ENCODE measurements around the gene GABRD. TPM values are rescaled to one million over a fixed set of nuclear protein-coding genes. Genes with fewer than 3 reads are reported as not detected.

GABRD gene
- total and polyA plus RNA-seq, 2 donors (not counting 3 experiments of a cell fraction or from before 2014, with no cell fraction given), result not detected

GRCh38 chr1:1987142-1987510 is 32.0 kb upstream of the GABRD start:
- Histone ChIP-seq H3K4me1 (ENCODE audit: control insufficient read depth, extremely low read depth, insufficient read depth, low read length) (no peaks in the 10 kb centered on the region), H3K36me3 (ENCODE audit: control insufficient read depth in 2 of 2, extremely low read depth in 1 of 2, insufficient read depth in 2 of 2, low read length in 2 of 2) (no peaks in the 10 kb centered on the region), H3K79me2 (ENCODE audit: control insufficient read depth, insufficient read depth, low read length) (no peaks in the 10 kb centered on the region), H3K9me1 (replicated peaks; ENCODE audit: control insufficient read depth, extremely low read depth, insufficient read depth, low read length) (no peaks in the 10 kb centered on the region), H3K9ac (replicated peaks; ENCODE audit: extremely low read depth, insufficient read depth, low read length) (no peak overlapping the region), H3K27me3 (ENCODE audit: control insufficient read depth in 2 of 2, insufficient read depth in 2 of 2, low read length in 2 of 2) (no peaks in the 10 kb centered on the region), H3K4me2 (ENCODE audit: insufficient read depth, low read length) (no peak overlapping the region), H3K9me3 (replicated peaks; ENCODE audit: control insufficient read depth, insufficient read depth, low read length) (no peaks in the 10 kb centered on the region), H2AFZ (ENCODE audit: low read depth, low read length) (no peak overlapping the region), H3K4me3 (replicated peaks in 1 of 3; ENCODE audit: insufficient read depth in 1 of 3, low read depth in 1 of 3, low read length in 3 of 3) (no peak overlapping the region), H3K27ac (ENCODE audit: insufficient read depth, low read depth, low read length) (no peak overlapping the region), H4K20me1 (replicated peaks; ENCODE audit: control insufficient read depth, extremely low read depth, insufficient read depth, low read length) (no peaks in the 10 kb centered on the region)
- no peak for FAIRE-seq
- ChIA-PET POLR2A (no interaction called here), CTCF (no interaction called here)
- dilution Hi-C loops (cut with MboI; ENCODE audit: extremely low pct_ligation_motif_present, low sequenced_read_pairs), result no loop called here
- no peak for TF ChIP-seq MAX (IDR thresholded peaks at IDR 0.05; ENCODE audit: insufficient read depth, insufficient read length)
- intact Hi-C loops (cut with micrococcal nuclease), result no loop called here
- no TSS peak for BruUV-seq (replicated peaks)
- no peak for DNase-seq (ENCODE audit: low read depth, low spot score)

- no peak overlapping the region for H3K9ac ChIP-seq (replicated peaks; ENCODE audit: extremely low read depth, insufficient read depth, low read length)
- POLR2A ChIA-PET, result no interaction called here
- no peaks in the 10 kb centered on the region for H3K4me1 ChIP-seq (ENCODE audit: control insufficient read depth, extremely low read depth, insufficient read depth, low read length)
- no peaks in the 10 kb centered on the region for H3K9me3 ChIP-seq (replicated peaks; ENCODE audit: control insufficient read depth, insufficient read depth, low read length)
- H3K4me2 ChIP-seq (ENCODE audit: insufficient read depth, low read length), result no peak overlapping the region
- no peak for FAIRE-seq
- H3K36me3 ChIP-seq (ENCODE audit: control insufficient read depth in 2 of 2, extremely low read depth in 1 of 2, insufficient read depth in 2 of 2, low read length in 2 of 2), result no peaks in the 10 kb centered on the region
- no peak for DNase-seq (ENCODE audit: low read depth, low spot score)
- no peaks in the 10 kb centered on the region for H3K9me1 ChIP-seq (replicated peaks; ENCODE audit: control insufficient read depth, extremely low read depth, insufficient read depth, low read length)
- dilution Hi-C loops (cut with MboI; ENCODE audit: extremely low pct_ligation_motif_present, low sequenced_read_pairs) (no loop called here), intact Hi-C loops (cut with micrococcal nuclease) (no loop called here)
- CTCF ChIA-PET, result no interaction called here
- no peak overlapping the region for H3K27ac ChIP-seq (ENCODE audit: insufficient read depth, low read depth, low read length)
- H4K20me1 ChIP-seq (replicated peaks; ENCODE audit: control insufficient read depth, extremely low read depth, insufficient read depth, low read length), result no peaks in the 10 kb centered on the region
- no peak overlapping the region for H2AFZ ChIP-seq (ENCODE audit: low read depth, low read length)
- no peaks in the 10 kb centered on the region for H3K79me2 ChIP-seq (ENCODE audit: control insufficient read depth, insufficient read depth, low read length)
- H3K4me3 ChIP-seq (replicated peaks in 1 of 3; ENCODE audit: insufficient read depth in 1 of 3, low read depth in 1 of 3, low read length in 3 of 3), result no peak overlapping the region
- no peak for TF ChIP-seq CTCF (IDR thresholded peaks at IDR 0.05; ENCODE audit: extremely low read depth in 1 of 2, insufficient read depth in 1 of 2, low read depth in 1 of 2, low read length in 2 of 2)
- no peak for TF ChIP-seq POLR2A (IDR thresholded peaks at IDR 0.05; ENCODE audit: low read depth, low read length)
- no peak for TF ChIP-seq FOS (IDR thresholded peaks at IDR 0.05; ENCODE audit: borderline replicate concordance, insufficient read depth, low read length)
- TF ChIP-seq EZH2 (IDR thresholded peaks at IDR 0.05; ENCODE audit: borderline replicate concordance, low read depth, low read length, severe bottlenecking), result no peak
- TF ChIP-seq POLR2AphosphoS5 (IDR thresholded peaks at IDR 0.05; ENCODE audit: insufficient read depth, low read depth, low read length), result no peak
- TF ChIP-seq JUN (IDR thresholded peaks at IDR 0.05; ENCODE audit: borderline replicate concordance, insufficient read depth, insufficient read length, low read depth), result no peak
- no peak for TF ChIP-seq MAX (IDR thresholded peaks at IDR 0.05; ENCODE audit: insufficient read depth, insufficient read length)
- no peak for TF ChIP-seq MYC (IDR thresholded peaks at IDR 0.05; ENCODE audit: low read depth, low read length)
- TF ChIP-seq GATA2 (IDR thresholded peaks at IDR 0.05; ENCODE audit: insufficient read depth, insufficient read length, low read depth, low read length), result no peak
- H3K27me3 ChIP-seq (ENCODE audit: control insufficient read depth in 2 of 2, insufficient read depth in 2 of 2, low read length in 2 of 2), result no peaks in the 10 kb centered on the region
- no TSS peak for BruUV-seq (replicated peaks)
These were observed 30.8 kb upstream of the GABRD start for GRCh38 chr1:1988061-1988945.

Measured in endothelial cell of umbilical vein (primary cell).